Kidney (tissue), 14 donors: ENCODE results near the gene DLG2. TPM values are rescaled to one million over a fixed set of nuclear protein-coding genes. Genes with fewer than 3 reads are reported as not detected.

Source experiments
- DNase-seq, 5 donors: peaks; one replicate each; pipeline ENCODE4 v3.0.0-alpha.2; 2013 to 2020
- FAIRE-seq: peaks from 2 replicates; lab custom pipeline; 2012; peaks lifted over from hg19 to GRCh38; lab: Jason Lieb, UNC
- H3K27ac ChIP-seq, 2 donors: one replicate each; pipeline ENCODE4 v1.7.0; 2013; ENCODE audit warnings: low read depth in 2 of 2, low read length in 2 of 2, inconsistent platforms in 1 of 2
- H3K27me3 ChIP-seq: one replicate; pipeline ENCODE4 v1.7.1; 2013; ENCODE audit warnings: low read length, inconsistent platforms; ENCODE audit not compliant: control insufficient read depth, insufficient read depth
- H3K36me3 ChIP-seq, 3 donors: one replicate each; pipeline versions ENCODE4 v1.7.0 to v1.7.1; 2013; ENCODE audit warnings: low read length in 3 of 3, control low read depth in 1 of 3, inconsistent platforms in 1 of 3; ENCODE audit not compliant: insufficient read depth in 3 of 3, control insufficient read depth in 2 of 3
- H3K4me1 ChIP-seq, 3 donors: one replicate each; pipeline versions ENCODE4 v1.7.0 to v1.7.1; 2013; ENCODE audit warnings: low read length in 3 of 3, inconsistent platforms in 1 of 3, low read depth in 1 of 3; ENCODE audit not compliant: control insufficient read depth in 2 of 3, insufficient read depth in 2 of 3
- H3K4me3 ChIP-seq, 3 donors: one replicate each; pipeline versions ENCODE4 v1.7.0 to v1.8.1; 2013; ENCODE audit warnings: low read length in 3 of 3, control low read depth in 1 of 3, inconsistent platforms in 1 of 3
- H3K9ac ChIP-seq, 3 donors: one replicate each; pipeline versions ENCODE4 v1.7.0 to v1.7.1; 2013; ENCODE audit warnings: low read length in 3 of 3, control low read depth in 1 of 3, inconsistent platforms in 1 of 3
- H3K9me3 ChIP-seq, 3 donors: one replicate each; pipeline versions ENCODE4 v1.7.0 to v1.7.1; 2013; ENCODE audit warnings: low read length in 3 of 3, control low read depth in 1 of 3, inconsistent platforms in 1 of 3; ENCODE audit not compliant: control insufficient read depth in 2 of 3, insufficient read depth in 1 of 3
- intact Hi-C: fragments of 100-400 bp; cut with DNase I; formaldehyde crosslinking; loops from one replicate; pipeline ENCODE4 v1.11.1; 2022
- polyA plus RNA-seq: library from polyadenylated mRNA; stranded (reverse); fragments of 350-450 nt; fragmentation: Illumina TruSeq; extraction: RNeasy Lipid Tissue Mini Kit (QIAGEN cat#74804); gene quantifications from one replicate; pipeline ENCODE4 v1.2.3, GENCODE V29; 2014; ENCODE audit warnings: low read depth, low replicate concordance; ENCODE audit not compliant: insufficient read depth
- total RNA-seq: library from RNA; stranded (reverse); fragmentation: NEBNext Ultra II Directional; extraction: Animal tissue kit (Norgen Biotek cat#: 25700); gene quantifications from one replicate; pipeline ENCODE4 v1.2.1, GENCODE V29; 2021
- TF ChIP-seq, protein P1 (sequence below): IDR thresholded peaks from 3 replicates; pipeline ENCODE4 v1.5.1; 2012; ENCODE audit warnings: mild to moderate bottlenecking, moderate library complexity, borderline replicate concordance; ENCODE audit not compliant: insufficient read depth; ENCODE audit errors: extremely low read depth
- donor health status: control.
- donor health status: control.
- donor health status: control.
- donor health status: control.
- donor health status: control.
- donor health status: DM: yes; HTN: yes; CAD: no.
- donor health status: Normal renal cell carcinoma (clear cell type).

Gene DLG2
- total and polyA plus RNA-seq, 2 donors from 2014 or later = 2.9 to 7.2 TPM

- FAIRE-seq (no peak), DNase-seq (no peak)
- no peaks in the 10 kb centered on the region for H3K36me3 ChIP-seq
- intact Hi-C loops = no loop called here
- no peak overlapping the region for H3K4me3 ChIP-seq
- no peak overlapping the region for H3K27ac ChIP-seq
- H3K27me3 ChIP-seq = no peaks in the 10 kb centered on the region
- TF ChIP-seq, protein P1, sequence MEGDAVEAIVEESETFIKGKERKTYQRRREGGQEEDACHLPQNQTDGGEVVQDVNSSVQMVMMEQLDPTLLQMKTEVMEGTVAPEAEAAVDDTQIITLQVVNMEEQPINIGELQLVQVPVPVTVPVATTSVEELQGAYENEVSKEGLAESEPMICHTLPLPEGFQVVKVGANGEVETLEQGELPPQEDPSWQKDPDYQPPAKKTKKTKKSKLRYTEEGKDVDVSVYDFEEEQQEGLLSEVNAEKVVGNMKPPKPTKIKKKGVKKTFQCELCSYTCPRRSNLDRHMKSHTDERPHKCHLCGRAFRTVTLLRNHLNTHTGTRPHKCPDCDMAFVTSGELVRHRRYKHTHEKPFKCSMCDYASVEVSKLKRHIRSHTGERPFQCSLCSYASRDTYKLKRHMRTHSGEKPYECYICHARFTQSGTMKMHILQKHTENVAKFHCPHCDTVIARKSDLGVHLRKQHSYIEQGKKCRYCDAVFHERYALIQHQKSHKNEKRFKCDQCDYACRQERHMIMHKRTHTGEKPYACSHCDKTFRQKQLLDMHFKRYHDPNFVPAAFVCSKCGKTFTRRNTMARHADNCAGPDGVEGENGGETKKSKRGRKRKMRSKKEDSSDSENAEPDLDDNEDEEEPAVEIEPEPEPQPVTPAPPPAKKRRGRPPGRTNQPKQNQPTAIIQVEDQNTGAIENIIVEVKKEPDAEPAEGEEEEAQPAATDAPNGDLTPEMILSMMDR = no peak
- no peaks in the 10 kb centered on the region for H3K9me3 ChIP-seq
- no peaks in the 10 kb centered on the region for H3K4me1 ChIP-seq
- no peak overlapping the region for H3K9ac ChIP-seq
Observed at GRCh38 chr11:83522911-83523310, 2104.2 kb downstream of the DLG2 start.

DNA sequence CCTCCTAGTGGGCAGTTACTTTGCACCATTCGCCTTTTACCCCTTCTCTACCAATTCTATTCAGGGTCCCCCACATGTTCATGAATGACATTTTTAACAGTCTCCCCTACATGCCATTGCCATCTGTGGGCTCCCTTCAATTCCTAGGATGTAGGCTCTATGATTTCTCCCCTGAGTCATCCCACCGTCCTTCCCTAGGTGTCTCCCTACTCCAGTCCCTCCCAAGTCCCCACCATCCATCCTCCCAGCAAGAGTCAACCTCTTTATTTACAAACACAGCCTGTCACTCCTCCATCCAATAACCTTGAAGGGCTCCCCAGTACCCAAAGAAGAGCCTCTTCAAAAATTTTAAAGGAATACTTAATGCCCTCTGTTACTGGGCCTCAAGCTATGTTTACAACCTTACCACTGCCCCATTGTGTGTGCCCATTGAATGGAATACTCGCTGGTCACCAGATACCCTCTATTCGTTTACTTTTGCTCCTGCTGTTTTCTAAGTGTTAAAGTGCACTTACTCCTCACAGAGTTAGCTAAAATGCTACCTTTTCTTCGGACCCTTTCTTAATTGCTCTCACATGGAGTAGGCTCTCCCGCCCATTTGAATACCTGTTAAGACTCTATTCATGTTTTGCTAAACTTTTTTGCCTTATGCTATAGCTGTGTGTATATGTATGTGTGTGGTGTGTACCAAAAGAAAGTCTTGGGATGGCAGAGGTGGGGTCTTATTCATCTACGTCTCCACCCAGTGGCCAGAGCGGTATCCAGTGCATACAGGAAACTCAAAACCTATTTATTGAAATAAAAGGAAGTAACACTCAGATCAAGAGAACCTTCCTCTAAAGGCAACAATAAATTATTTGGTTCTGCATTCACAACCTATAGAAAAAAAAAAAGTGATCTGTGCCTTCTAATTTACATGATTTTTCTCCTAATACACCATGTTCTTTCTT, 2105.2 kb downstream of the DLG2 start:
- Histone ChIP-seq H3K36me3 (no peaks in the 10 kb centered on the region), H3K27me3 (no peaks in the 10 kb centered on the region), H3K9me3 (no peaks in the 10 kb centered on the region), H3K27ac (no peak overlapping the region), H3K4me3 (no peak overlapping the region), H3K9ac (no peak overlapping the region), H3K4me1 (no peaks in the 10 kb centered on the region)
- no peak for DNase-seq
- intact Hi-C loops = no loop called here
- no peak for FAIRE-seq
- TF ChIP-seq, protein P1 = no peak

DNA sequence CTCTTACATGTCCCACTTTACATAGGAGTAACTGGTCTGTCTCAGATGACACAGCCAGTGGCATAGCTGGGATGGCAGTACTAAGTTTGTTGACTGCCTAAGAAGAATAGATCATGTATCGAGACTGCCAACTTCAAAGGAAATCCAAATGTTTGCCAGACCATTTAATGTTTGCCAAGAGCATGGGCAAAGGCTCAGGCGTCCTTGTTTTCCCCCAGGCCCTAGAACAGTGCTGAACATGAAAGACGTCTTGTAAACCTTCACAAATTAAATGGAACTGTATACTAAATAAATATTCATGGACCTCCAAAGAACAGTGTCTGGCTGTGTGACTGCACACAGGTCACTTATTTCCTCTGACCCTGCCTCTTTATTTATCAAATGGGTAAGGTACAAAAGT, 2106.3 kb downstream of the DLG2 start:
- Histone ChIP-seq H3K27ac (no peak overlapping the region), H3K4me3 (no peak overlapping the region), H3K4me1 (no peaks in the 10 kb centered on the region), H3K9ac (no peak overlapping the region), H3K27me3 (no peaks in the 10 kb centered on the region), H3K36me3 (no peaks in the 10 kb centered on the region), H3K9me3 (no peaks in the 10 kb centered on the region)
- TF ChIP-seq, protein P1 = no peak
- FAIRE-seq (no peak), DNase-seq (no peak)
- intact Hi-C loops = no loop called here
